IMR-90 (cell line): ENCODE results near the gene HSD3B2. TPM values are rescaled to one million over a fixed set of nuclear protein-coding genes. Genes with fewer than 3 reads are reported as not detected.

ENCODE experiments used
- ATAC-seq: fragments of 200-7000 bp; cut with Tn5 transposase; 2 replicates; pipeline ENCODE4 v1.9.1; 2020; ENCODE audit warnings: low read depth, mild to moderate bottlenecking, moderate library complexity
- BruUV-seq: library from RNA; stranded (reverse); fragments of 400-500 nt; replicated peaks from 2 replicates; lab custom pipeline; 2021; lab: Mats Ljungman, UMichigan
- CTCF ChIA-PET: fragments of 300-600 bp; formaldehyde crosslinking; extraction: SDS; loops from one replicate; lab custom pipeline; 2021; ENCODE audit warnings: antibody characterized with exemption; lab: Yijun Ruan, JAX
- POLR2A ChIA-PET: fragments of 300-600 bp; sonication (Branson Sonifier 250); formaldehyde crosslinking; loops from one replicate; lab custom pipeline; 2022; ENCODE audit warnings: antibody characterized with exemption; ENCODE audit not compliant: unreplicated experiment; lab: Charles Lee
- DNase-seq: peaks from one replicate; pipeline ENCODE4 v3.0.0; 2013
- H2AFZ ChIP-seq: replicated peaks from 2 replicates; pipeline ENCODE3; 2013; ENCODE audit warnings: low read length, mild to moderate bottlenecking; ENCODE audit not compliant: poor library complexity
- H2AK5ac ChIP-seq: 2 replicates; pipeline ENCODE4 v1.6.1; 2013; ENCODE audit warnings: low read depth, low read length, inconsistent platforms
- H2AK9ac ChIP-seq: replicated peaks from 2 replicates; pipeline ENCODE3; 2013; ENCODE audit warnings: mild to moderate bottlenecking, low read depth, low read length, moderate library complexity; ENCODE audit not compliant: poor library complexity
- H2BK120ac ChIP-seq: 2 replicates; pipeline ENCODE4 v1.6.1; 2013; ENCODE audit warnings: low read depth, low read length, inconsistent platforms
- H2BK15ac ChIP-seq: 3 replicates; pipeline ENCODE4 v1.6.1; 2013; ENCODE audit warnings: low read depth, low read length, inconsistent platforms
- H2BK20ac ChIP-seq: 2 replicates; pipeline ENCODE4 v1.6.1; 2013; ENCODE audit warnings: low read depth, mild to moderate bottlenecking, inconsistent platforms, low read length, moderate library complexity
- H2BK5ac ChIP-seq: 2 replicates; pipeline ENCODE4 v1.6.1; 2013; ENCODE audit warnings: mild to moderate bottlenecking, low read depth, low read length, inconsistent platforms; ENCODE audit not compliant: poor library complexity, severe bottlenecking
- H3K14ac ChIP-seq: replicated peaks from 2 replicates; pipeline ENCODE4 v1.6.1; 2013; ENCODE audit warnings: low read depth, low read length, inconsistent platforms
- H3K18ac ChIP-seq: 2 replicates; pipeline ENCODE4 v1.6.1; 2013; ENCODE audit warnings: low read depth, low read length, control low read depth
- H3K23ac ChIP-seq: 2 replicates; pipeline ENCODE4 v1.6.1; 2013; ENCODE audit warnings: low read depth, low read length, inconsistent platforms
- H3K27ac ChIP-seq: 2 replicates; pipeline ENCODE4 v1.5.1; 2013; ENCODE audit warnings: mild to moderate bottlenecking, control low read depth, low read length; ENCODE audit not compliant: insufficient read depth
- H3K27me3 ChIP-seq: 2 replicates; pipeline ENCODE4 v1.6.1; 2013; ENCODE audit warnings: low read length; ENCODE audit not compliant: control insufficient read depth, insufficient read depth
- H3K36me3 ChIP-seq: 2 replicates; pipeline ENCODE4 v1.6.1; 2013; ENCODE audit warnings: low read length, mixed read lengths; ENCODE audit not compliant: control insufficient read depth, insufficient read depth
- H3K4ac ChIP-seq: 2 replicates; pipeline ENCODE4 v1.6.1; 2013; ENCODE audit warnings: low read depth, low read length, inconsistent platforms
- H3K4me1 ChIP-seq: 2 replicates; pipeline ENCODE4 v1.6.1; 2013; ENCODE audit warnings: low read length, mixed read lengths; ENCODE audit not compliant: control insufficient read depth, insufficient read depth
- H3K4me2 ChIP-seq: 2 replicates; pipeline ENCODE4 v1.6.1; 2013; ENCODE audit warnings: low read depth, mild to moderate bottlenecking, control low read depth, low read length, moderate library complexity
- H3K4me3 ChIP-seq: 2 replicates; pipeline ENCODE4 v1.5.1; 2013; ENCODE audit warnings: low read depth, mild to moderate bottlenecking, control low read depth, low read length, moderate library complexity; ENCODE audit not compliant: insufficient read depth
- H3K56ac ChIP-seq: 2 replicates; pipeline ENCODE4 v1.6.1; 2013; ENCODE audit warnings: low read length, inconsistent platforms; ENCODE audit not compliant: insufficient read depth; ENCODE audit errors: extremely low read depth
- H3K79me1 ChIP-seq, 2 experiments: 2 replicates each; pipeline ENCODE4 v1.6.1; 2013; ENCODE audit warnings: low read length in 2 of 2, inconsistent platforms in 1 of 2, low read depth in 1 of 2
- H3K9ac ChIP-seq: 2 replicates; pipeline ENCODE4 v1.6.1; 2013; ENCODE audit warnings: low read depth, low read length, control low read depth
- H3K9me1 ChIP-seq: 2 replicates; pipeline ENCODE4 v1.6.1; 2013; ENCODE audit warnings: low read length, inconsistent platforms; ENCODE audit not compliant: insufficient read depth
- H3K9me3 ChIP-seq: 2 replicates; pipeline ENCODE4 v1.6.1; 2013; ENCODE audit warnings: low read length; ENCODE audit not compliant: control insufficient read depth, insufficient read depth
- H4K20me1 ChIP-seq: 2 replicates; pipeline ENCODE4 v1.6.1; 2013; ENCODE audit warnings: low read length, inconsistent platforms; ENCODE audit not compliant: insufficient read depth
- H4K5ac ChIP-seq: 2 replicates; pipeline ENCODE4 v1.6.1; 2013; ENCODE audit warnings: mild to moderate bottlenecking, low read depth, low read length, control low read depth
- H4K8ac ChIP-seq, 2 experiments: 2 replicates each; pipeline ENCODE4 v1.6.1; 2013; ENCODE audit warnings: low read depth in 2 of 2, low read length in 2 of 2, control low read depth in 1 of 2, inconsistent platforms in 1 of 2
- H4K91ac ChIP-seq: 2 replicates; pipeline ENCODE4 v1.6.1; 2013; ENCODE audit warnings: low read depth, low read length, inconsistent platforms; ENCODE audit not compliant: insufficient read depth
- BHLHE40 ChIP-seq: fragments of 150-350 bp; IDR thresholded peaks from 2 replicates; pipeline ENCODE4 v1.6.1; 2016; ENCODE audit warnings: mild to moderate bottlenecking, low read depth, low read length
- CEBPB ChIP-seq: IDR thresholded peaks from 2 replicates; pipeline ENCODE4 v1.6.1; 2012; ENCODE audit warnings: low read depth, low read length, improper control_type of control experiment
- FOS ChIP-seq: fragments of 150-350 bp; IDR thresholded peaks from 2 replicates; pipeline ENCODE4 v1.6.1; 2016; ENCODE audit warnings: low read depth, low read length
- MAFK ChIP-seq: IDR thresholded peaks from 2 replicates; pipeline ENCODE4 v1.6.1; 2012; ENCODE audit warnings: low read depth, low read length, improper control_type of control experiment
- POLR2A ChIP-seq: IDR thresholded peaks from 2 replicates; pipeline ENCODE4 v1.6.1; 2012; ENCODE audit warnings: mild to moderate bottlenecking, low read depth, low read length
- WGBS, 2 experiments: methylation state at CpG; one replicate each; pipeline versions ENCODE4 v1.1.5 to v1.1.7; 2013; ENCODE audit warnings: missing lambda C conversion rate in 2 of 2; ENCODE audit not compliant: insufficient read length in 1 of 2; ENCODE audit errors: extremely low coverage in 2 of 2; 5-methylcytosine and 5-hydroxymethylcytosine counted together
- dilution Hi-C: fragments of 300-500 bp; cut with HindIII; formaldehyde crosslinking; loops from one replicate; pipeline ENCODE4 v1.14.3; 2018; ENCODE audit warnings: low sequenced_read_pairs; ENCODE audit not compliant: unreplicated experiment
- in situ Hi-C: fragments of 300-500 bp; cut with MboI; formaldehyde crosslinking; loops from 3 replicates; pipeline ENCODE4 v1.14.3; 2019; ENCODE audit warnings: low sequenced_read_pairs, inconsistent platforms, mixed read lengths
- intact Hi-C: fragments of 100-400 bp; cut with micrococcal nuclease; formaldehyde crosslinking; loops from 2 replicates; pipeline ENCODE4 v1.10.0; 2022
- polyA plus RNA-seq, 3 experiments: library from polyadenylated mRNA; depleted of rRNA; stranded (reverse); fragments of >200 nt; gene quantifications; 2 replicates each; pipeline ENCODE4 v1.2.3, GENCODE V29; 2012; ENCODE audit warnings: low replicate concordance in 1 of 3
- total RNA-seq: library from RNA; depleted of rRNA; stranded (reverse); fragments of >200 nt; gene quantifications from 2 replicates; pipeline ENCODE4 v1.2.3, GENCODE V29; 2012
- TF ChIP-seq, protein P1 (sequence below): fragments of 150-350 bp; IDR thresholded peaks from 2 replicates; pipeline ENCODE4 v1.6.1; 2016; ENCODE audit warnings: low read depth, mild to moderate bottlenecking, low read length, moderate library complexity, borderline replicate concordance

HSD3B2 gene
- total and polyA plus RNA-seq, 2 of the 4 experiments (the other 2 are of a cell fraction): not detected

DNA sequence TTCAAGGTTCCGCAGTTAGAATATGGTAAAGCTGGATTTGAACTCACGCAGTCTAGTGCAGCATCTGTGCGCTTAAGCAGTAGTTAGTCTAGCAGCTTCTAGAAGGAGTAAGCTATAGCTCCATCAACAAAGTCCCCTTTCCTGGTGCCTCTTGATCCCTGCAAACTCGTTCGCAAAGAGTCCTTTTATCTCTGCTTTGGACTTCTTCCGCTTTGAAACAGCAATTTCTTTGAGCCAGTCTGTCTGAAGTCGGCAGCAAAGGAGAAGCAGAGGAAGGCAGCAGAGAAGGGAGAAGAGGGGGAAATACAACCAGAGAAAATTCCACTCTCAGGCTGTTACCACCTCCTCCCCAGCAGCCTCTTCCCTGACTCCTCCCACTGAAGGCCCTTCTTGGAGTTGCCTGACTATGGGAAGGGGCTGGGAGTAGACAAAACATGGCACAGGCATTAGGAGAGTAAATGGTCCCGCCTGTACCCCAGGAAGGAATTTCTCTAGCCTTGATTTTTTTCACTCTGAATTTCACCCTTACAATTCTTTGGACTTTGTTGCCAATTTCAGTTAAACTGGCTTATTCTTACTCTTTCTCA, 25.9 kb downstream of the HSD3B2 start:
- no peak overlapping the region for H2AK9ac ChIP-seq
- H3K9me1 ChIP-seq: no peaks in the 10 kb centered on the region
- H2AFZ ChIP-seq: no peak overlapping the region
- H2BK5ac ChIP-seq: no peak overlapping the region
- no peak overlapping the region for H4K91ac ChIP-seq
- WGBS, 2 experiments: 68% methylated on average over 4 of the region's 8 CpGs; no CpG with 5 or more reads in 1 of the 2 experiments
- no peaks in the 10 kb centered on the region for H3K79me1 ChIP-seq
- dilution Hi-C loops (no loop called here), intact Hi-C loops (no loop called here), in situ Hi-C loops (no loop called here)
- no peak overlapping the region for H3K14ac ChIP-seq
- no peak overlapping the region for H3K4ac ChIP-seq
- TF ChIP-seq, protein P1, sequence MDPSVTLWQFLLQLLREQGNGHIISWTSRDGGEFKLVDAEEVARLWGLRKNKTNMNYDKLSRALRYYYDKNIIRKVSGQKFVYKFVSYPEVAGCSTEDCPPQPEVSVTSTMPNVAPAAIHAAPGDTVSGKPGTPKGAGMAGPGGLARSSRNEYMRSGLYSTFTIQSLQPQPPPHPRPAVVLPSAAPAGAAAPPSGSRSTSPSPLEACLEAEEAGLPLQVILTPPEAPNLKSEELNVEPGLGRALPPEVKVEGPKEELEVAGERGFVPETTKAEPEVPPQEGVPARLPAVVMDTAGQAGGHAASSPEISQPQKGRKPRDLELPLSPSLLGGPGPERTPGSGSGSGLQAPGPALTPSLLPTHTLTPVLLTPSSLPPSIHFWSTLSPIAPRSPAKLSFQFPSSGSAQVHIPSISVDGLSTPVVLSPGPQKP: no peak
- TF ChIP-seq MAFK (no peak), BHLHE40 (no peak), CEBPB (no peak), POLR2A (no peak), FOS (no peak)
- H3K18ac ChIP-seq: no peak overlapping the region
- H3K36me3 ChIP-seq: no peaks in the 10 kb centered on the region
- ATAC-seq (no peak), DNase-seq (no peak)
- H3K23ac ChIP-seq: no peak overlapping the region
- no peak overlapping the region for H3K27ac ChIP-seq
- no peak overlapping the region for H3K56ac ChIP-seq
- H3K4me2 ChIP-seq: no peak overlapping the region
- H2AK5ac ChIP-seq: no peak overlapping the region
- H4K20me1 ChIP-seq: no peaks in the 10 kb centered on the region
- ChIA-PET POLR2A (no interaction called here), CTCF (no interaction called here)
- BruUV-seq: no TSS peak
- no peak overlapping the region for H2BK15ac ChIP-seq
- no peaks in the 10 kb centered on the region for H3K9me3 ChIP-seq
- no peak overlapping the region for H2BK120ac ChIP-seq
- H3K4me1 ChIP-seq: no peaks in the 10 kb centered on the region
- H2BK20ac ChIP-seq: no peak overlapping the region
- no peak overlapping the region for H3K4me3 ChIP-seq
- H3K27me3 ChIP-seq: no peaks in the 10 kb centered on the region
- no peak overlapping the region for H4K5ac ChIP-seq
- no peak overlapping the region for H3K9ac ChIP-seq
- no peak overlapping the region for H4K8ac ChIP-seq
